Fibroblast of villous mesenchyme (primary cell): Measurements from ENCODE around the gene ANKIB1. TPM values are rescaled to one million over a fixed set of nuclear protein-coding genes. Genes with fewer than 3 reads are reported as not detected.

ENCODE experiments used
- DNase-seq: peaks from one replicate; pipeline ENCODE4 v3.0.0-alpha.2; 2010; ENCODE audit warnings: low read depth
- H3K4me3 ChIP-seq: 2 replicates; pipeline ENCODE4 v1.5.1; 2011; ENCODE audit warnings: low read depth, mild to moderate bottlenecking, low read length
- total RNA-seq: library from RNA; depleted of rRNA; stranded (reverse); fragments of >200 nt; gene quantifications from 2 replicates; pipeline ENCODE4 v1.2.3, GENCODE V29; 2012
- TF ChIP-seq, protein P1 (sequence below): IDR thresholded peaks from 2 replicates; pipeline ENCODE4 v1.5.1; 2012; ENCODE audit warnings: low read depth, mild to moderate bottlenecking, low read length; ENCODE audit not compliant: insufficient read depth

The ANKIB1 gene
- total RNA-seq, 1 donor: 91.1 TPM

DNA sequence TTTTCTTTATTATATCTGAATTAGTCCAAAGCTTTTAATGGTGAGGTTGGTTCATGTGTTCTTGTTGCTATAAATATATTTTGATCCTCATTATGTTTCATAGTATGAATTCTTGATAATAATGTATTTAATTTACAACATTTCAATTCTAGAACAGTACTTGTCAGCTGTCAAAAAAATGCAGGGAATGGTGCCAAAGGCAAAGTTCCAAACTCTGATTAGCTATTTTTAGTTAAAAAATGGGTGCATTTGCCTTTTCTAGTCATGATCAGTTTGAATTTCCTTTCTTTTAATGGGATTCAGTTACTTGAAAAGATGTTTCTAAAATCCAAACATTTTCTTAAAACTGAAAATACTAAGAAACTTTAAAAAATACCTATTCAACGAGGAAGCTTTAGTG lies 49.6 kb downstream of the ANKIB1 start:
- no peak for DNase-seq
- TF ChIP-seq, protein P1, sequence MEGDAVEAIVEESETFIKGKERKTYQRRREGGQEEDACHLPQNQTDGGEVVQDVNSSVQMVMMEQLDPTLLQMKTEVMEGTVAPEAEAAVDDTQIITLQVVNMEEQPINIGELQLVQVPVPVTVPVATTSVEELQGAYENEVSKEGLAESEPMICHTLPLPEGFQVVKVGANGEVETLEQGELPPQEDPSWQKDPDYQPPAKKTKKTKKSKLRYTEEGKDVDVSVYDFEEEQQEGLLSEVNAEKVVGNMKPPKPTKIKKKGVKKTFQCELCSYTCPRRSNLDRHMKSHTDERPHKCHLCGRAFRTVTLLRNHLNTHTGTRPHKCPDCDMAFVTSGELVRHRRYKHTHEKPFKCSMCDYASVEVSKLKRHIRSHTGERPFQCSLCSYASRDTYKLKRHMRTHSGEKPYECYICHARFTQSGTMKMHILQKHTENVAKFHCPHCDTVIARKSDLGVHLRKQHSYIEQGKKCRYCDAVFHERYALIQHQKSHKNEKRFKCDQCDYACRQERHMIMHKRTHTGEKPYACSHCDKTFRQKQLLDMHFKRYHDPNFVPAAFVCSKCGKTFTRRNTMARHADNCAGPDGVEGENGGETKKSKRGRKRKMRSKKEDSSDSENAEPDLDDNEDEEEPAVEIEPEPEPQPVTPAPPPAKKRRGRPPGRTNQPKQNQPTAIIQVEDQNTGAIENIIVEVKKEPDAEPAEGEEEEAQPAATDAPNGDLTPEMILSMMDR: no peak

DNA sequence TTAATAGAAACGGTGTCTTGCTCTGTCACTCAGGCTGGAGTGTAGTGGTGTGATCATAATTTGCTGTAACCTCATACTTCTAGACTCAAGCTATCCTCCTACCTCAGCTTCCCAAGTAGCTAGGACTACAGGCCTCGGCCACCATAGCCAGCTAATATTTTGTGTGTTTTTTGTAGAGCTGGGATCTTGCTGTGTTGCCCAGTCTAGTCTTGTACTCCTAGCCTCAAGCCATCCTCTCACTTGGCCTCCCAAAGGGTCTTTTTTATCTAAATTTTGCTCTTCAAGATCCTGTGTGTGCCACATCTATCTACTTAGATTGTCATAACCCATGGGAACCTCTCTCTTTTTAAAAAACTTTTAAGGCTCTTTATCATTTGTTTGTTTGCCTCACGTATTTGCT lies 50.5 kb downstream of the ANKIB1 start:
- TF ChIP-seq, protein P1: no peak
- DNase-seq: no peak
- H3K4me3 ChIP-seq: no peak overlapping the region

More for the DNA sequence above, 49.6 kb downstream of the ANKIB1 start:
- no peak overlapping the region for H3K4me3 ChIP-seq

DNA sequence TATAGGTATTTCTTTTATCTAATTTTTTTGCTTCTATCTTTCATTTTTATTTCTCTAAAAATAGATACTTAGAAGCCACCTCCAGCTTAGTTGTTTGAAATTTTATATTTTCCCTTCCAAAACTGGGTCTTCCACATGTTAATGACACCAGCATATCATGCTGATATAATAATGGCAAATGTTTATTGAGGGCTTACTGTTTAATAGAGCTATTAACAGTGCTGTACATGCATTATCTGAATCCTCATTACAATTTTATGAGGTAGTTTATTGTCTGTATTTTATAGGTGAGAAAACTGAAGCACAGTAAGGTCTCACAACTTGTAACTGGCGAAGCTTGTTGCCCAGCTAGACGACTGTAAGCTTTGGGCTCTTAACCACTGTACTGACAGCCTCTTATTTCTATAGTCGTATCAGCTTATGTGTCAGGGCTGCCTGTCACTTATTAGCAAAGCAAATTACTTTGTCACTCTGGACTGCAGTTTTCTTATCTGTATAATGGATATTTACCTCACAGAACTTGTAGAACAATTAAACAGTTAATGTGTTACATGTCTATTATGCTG lies 51.2 kb downstream of the ANKIB1 start:
- TF ChIP-seq, protein P1: no peak
- no peak for DNase-seq

DNA sequence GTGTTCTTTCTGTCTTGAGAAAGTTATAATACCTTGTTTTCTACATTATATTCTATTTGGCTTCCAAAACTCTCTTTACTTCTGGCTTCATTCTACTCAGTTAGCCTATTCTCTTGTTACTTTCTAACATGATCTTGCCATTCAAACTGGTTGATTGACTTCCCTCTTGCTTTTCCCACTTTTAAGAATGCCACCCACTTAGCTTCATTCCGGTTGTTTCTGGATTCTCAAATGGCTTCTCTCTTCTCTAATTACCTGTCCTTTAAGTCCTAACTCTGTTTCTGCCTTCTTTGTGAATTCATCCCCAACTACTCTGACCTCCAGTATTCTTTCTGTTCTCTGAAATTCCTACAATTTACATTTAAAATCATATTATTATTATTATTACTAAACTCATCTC lies 52.0 kb downstream of the ANKIB1 start:
- TF ChIP-seq, protein P1: no peak
- no peak for DNase-seq
- H3K4me3 ChIP-seq: no peak overlapping the region

More for the DNA sequence above, 51.2 kb downstream of the ANKIB1 start:
- no peak overlapping the region for H3K4me3 ChIP-seq

DNA sequence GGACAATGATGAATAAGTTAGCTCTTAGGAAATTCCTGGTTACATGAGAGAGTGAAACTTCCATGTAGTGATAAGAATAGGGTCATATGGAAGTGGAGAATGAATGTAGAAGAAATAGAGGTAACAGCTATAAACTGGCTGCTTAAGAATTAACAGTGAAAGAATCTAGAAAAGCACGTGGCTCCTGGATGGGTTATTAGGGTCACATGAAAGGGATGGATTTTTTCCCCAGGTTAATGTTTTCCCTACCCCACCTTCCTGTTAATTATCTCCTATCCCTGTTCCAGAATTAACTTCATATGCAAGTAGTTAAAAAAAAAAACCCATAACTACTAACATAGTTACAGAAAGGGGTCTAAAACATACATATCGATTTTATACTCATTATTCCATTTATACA lies 58.0 kb downstream of the ANKIB1 start:
- DNase-seq: no peak
- TF ChIP-seq, protein P1: no peak
- no peak overlapping the region for H3K4me3 ChIP-seq

DNA sequence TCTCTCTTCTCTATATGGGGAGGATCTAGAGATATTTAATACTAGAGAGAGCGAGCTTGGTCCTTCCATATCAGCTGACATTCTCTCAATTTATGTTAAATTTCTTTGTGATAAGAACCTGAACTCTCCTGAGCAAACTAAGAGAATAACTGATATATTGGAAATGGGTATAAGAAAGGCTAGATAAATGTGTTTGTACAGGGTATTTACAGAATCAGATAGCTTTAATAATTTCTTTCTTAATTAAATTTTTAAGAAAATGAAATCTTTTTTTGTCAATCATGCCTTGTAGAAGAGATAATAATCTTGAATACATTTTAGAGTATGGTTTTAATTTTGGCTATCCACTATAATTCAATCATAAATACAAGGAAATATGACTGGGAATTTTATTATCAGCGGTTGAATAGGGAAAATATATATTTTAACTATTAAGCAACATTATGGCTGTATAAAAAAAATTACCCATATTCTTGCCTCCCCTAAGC lies 58.7 kb downstream of the ANKIB1 start:
- no peak for DNase-seq
- H3K4me3 ChIP-seq: no peak overlapping the region
- TF ChIP-seq, protein P1: no peak

DNA sequence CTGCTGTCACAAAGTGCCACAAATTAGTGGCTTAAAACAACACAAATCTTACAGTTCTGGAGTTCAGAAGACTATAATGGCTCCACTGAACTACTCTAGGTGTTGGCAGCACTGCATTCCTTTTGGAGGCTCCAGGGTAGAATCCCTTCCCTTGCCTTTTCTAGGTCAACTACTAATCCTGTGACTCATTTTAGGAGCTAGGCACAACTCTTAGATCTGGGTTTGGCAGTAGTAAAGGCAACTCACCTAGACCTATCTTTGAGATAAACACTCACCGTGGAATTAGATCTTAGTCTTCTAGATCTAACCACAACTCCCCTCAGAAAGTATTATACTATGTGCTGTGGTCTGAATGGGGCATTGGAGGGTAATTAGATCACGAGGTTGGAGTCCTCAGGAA lies 60.4 kb downstream of the ANKIB1 start:
- TF ChIP-seq, protein P1: no peak
- H3K4me3 ChIP-seq: no peak overlapping the region
- DNase-seq: no peak
